Measurements from ENCODE around the gene MYO3A.
"Not testable (repeated sequence)": the region's sequence is repeated elsewhere in the genome, so short reads cannot be mapped to it uniquely, and the experiment has no call there.

GRCh38 chr10:26080971-26081370, 146.9 kb downstream of the MYO3A start:
- TF ChIP-seq CTCF (IDR thresholded peaks at IDR 0.05; ENCODE audit: low read depth, low read length, missing input control); JUND (IDR thresholded peaks at IDR 0.05): not testable (repeated sequence)

All from liver (tissue), 3 donors.